A673 (cell line): ENCODE data around the gene DLG5.

ENCODE experiments used
- CTCF ChIP-seq: fragments of 300-800, 200-600 bp; sonication (generic); conservative IDR thresholded peaks from 2 replicates; pipeline ENCODE4 v1.5.1; 2017; ENCODE audit warnings: low read depth, mild to moderate bottlenecking, antibody characterized with exemption, low read length, moderate library complexity, mixed read lengths
- EZH2 ChIP-seq: fragments of 200-600 bp; sonication (generic); IDR thresholded peaks from 2 replicates; pipeline ENCODE4 v1.6.1; 2017; ENCODE audit warnings: borderline replicate concordance, low read depth, mild to moderate bottlenecking, mixed read lengths, antibody characterized with exemption, low read length; ENCODE audit not compliant: poor library complexity, severe bottlenecking

- TF ChIP-seq EZH2 (no peak), CTCF (no peak)
These were observed 71.0 kb downstream of the DLG5 start for GRCh38 chr10:77855404-77856155.
